Spleen (tissue), 11 donors: ENCODE results near the gene GMPS. TPM values are rescaled to one million over a fixed set of nuclear protein-coding genes. Genes with fewer than 3 reads are reported as not detected.

Source experiments
- DNase-seq: peaks from one replicate; pipeline ENCODE4 v3.0.0-alpha.2; 2020
- H3K27ac ChIP-seq, 8 donors: fragments of 200-600 bp; sonication (generic) in 7 of 8; 1 replicate in 4 of 8; 2 replicates in 4 of 8; pipeline versions ENCODE4 v1.5.0 to v1.8.0; 2016 to 2021; ENCODE audit warnings: inconsistent platforms in 4 of 8, mild to moderate bottlenecking in 4 of 8, moderate library complexity in 1 of 8
- H3K27me3 ChIP-seq, 7 donors: fragments of 200-600 bp; sonication (generic) in 6 of 7; replicated peaks in 1 of 7; 1 replicate in 4 of 7; 2 replicates in 3 of 7; pipeline versions ENCODE4 v1.5.0 to v1.8.0; 2016 to 2021; ENCODE audit warnings: inconsistent platforms in 3 of 7, mild to moderate bottlenecking in 1 of 7
- H3K36me3 ChIP-seq, 6 donors: fragments of 200-600 bp; sonication (generic) in 5 of 6; 1 replicate in 4 of 6; 2 replicates in 2 of 6; pipeline versions ENCODE4 v1.5.0 to v1.8.0; 2016 to 2021; ENCODE audit warnings: inconsistent platforms in 2 of 6
- H3K4me1 ChIP-seq, 6 donors: fragments of 200-600 bp; sonication (generic) in 5 of 6; 1 replicate in 3 of 6; 2 replicates in 3 of 6; pipeline versions ENCODE4 v1.5.0 to v1.8.0; 2016 to 2021; ENCODE audit warnings: inconsistent platforms in 3 of 6
- H3K4me3 ChIP-seq, 8 donors: fragments of 200-600 bp; sonication (generic) in 7 of 8; 1 replicate in 4 of 8; 2 replicates in 4 of 8; pipeline versions ENCODE4 v1.5.0 to v1.8.0; 2016 to 2021; ENCODE audit warnings: inconsistent platforms in 4 of 8, mild to moderate bottlenecking in 4 of 8, moderate library complexity in 2 of 8
- H3K9me3 ChIP-seq, 8 donors: fragments of 200-600 bp; sonication (generic) in 7 of 8; 1 replicate in 4 of 8; 2 replicates in 4 of 8; pipeline versions ENCODE4 v1.5.0 to v1.8.0; 2016 to 2021; ENCODE audit warnings: inconsistent platforms in 4 of 8
- POLR2A ChIP-seq, 3 donors: fragments of 450-650 bp; IDR thresholded peaks; one replicate each; pipeline ENCODE4 v1.5.1; 2017; ENCODE audit warnings: antibody characterized with exemption in 3 of 3, mild to moderate bottlenecking in 1 of 3
- POLR2AphosphoS5 ChIP-seq, 3 donors: sonication (generic); formaldehyde crosslinking; IDR thresholded peaks; one replicate each; pipeline ENCODE4 v1.5.1; 2017; ENCODE audit warnings: antibody characterized with exemption in 3 of 3
- WGBS, 5 donors: extraction: QIAGEN DNeasy Blood & Tissue Kit in 3 of 5; methylation state at CpG; one replicate each; pipeline versions ENCODE4 v1.1.5 to v1.1.7; 2013 to 2018; 5-methylcytosine and 5-hydroxymethylcytosine counted together
- intact Hi-C: fragments of 100-400 bp; cut with DNase I; formaldehyde crosslinking; loops from one replicate; pipeline ENCODE4 v1.15.0; 2023; ENCODE audit warnings: low total_unique reads
- polyA plus RNA-seq, 3 donors: library from polyadenylated mRNA; stranded (reverse); fragments of 200-250 nt; gene quantifications; one replicate each; pipeline ENCODE4 v1.2.1, GENCODE V29; 2013
- total RNA-seq, 7 donors: library from RNA; depleted of rRNA in 3 of 7; stranded (reverse); fragments of >200 nt in 3 of 7; fragmentation: NEBNext Ultra II Directional in 4 of 7; extraction: Animal tissue kit (Norgen Biotek cat#: 25700) in 4 of 7; gene quantifications; one replicate each; pipeline versions ENCODE4 v1.1.0 to v1.2.1, GENCODE V29; 2016 to 2021
- TF ChIP-seq, protein P1 (sequence below), 11 experiments: fragments of 200-600 bp in 7 of 11; fragments of 450-650 bp in 4 of 11; sonication (generic) in 4 of 11; IDR thresholded peaks in 8 of 11; conservative IDR thresholded peaks in 3 of 11; 1 replicate in 7 of 11; 2 replicates in 4 of 11; pipeline versions ENCODE4 v1.4.0 to v1.8.0; 2016 to 2021; ENCODE audit warnings: antibody characterized with exemption in 11 of 11, inconsistent platforms in 4 of 11, mild to moderate bottlenecking in 1 of 11
- donor health status: healthy with polysubstance abuse.
- donor health status: DM: no; HTN: no; CAD: no; lungs with moderate emphysema.
- donor health status: DM: no; HTN: no; CAD: no.
- donor health status: Bipolar disorder and iron deficiency.
- donor health status: healthy.
- donor health status: DM: no; HTN: no; CAD: no.
- donor health status: DM: yes; HTN: yes; CAD: no.

GMPS gene
- total and polyA plus RNA-seq, 10 donors, result 10.8 to 47.4 (median 35.7) TPM

DNA sequence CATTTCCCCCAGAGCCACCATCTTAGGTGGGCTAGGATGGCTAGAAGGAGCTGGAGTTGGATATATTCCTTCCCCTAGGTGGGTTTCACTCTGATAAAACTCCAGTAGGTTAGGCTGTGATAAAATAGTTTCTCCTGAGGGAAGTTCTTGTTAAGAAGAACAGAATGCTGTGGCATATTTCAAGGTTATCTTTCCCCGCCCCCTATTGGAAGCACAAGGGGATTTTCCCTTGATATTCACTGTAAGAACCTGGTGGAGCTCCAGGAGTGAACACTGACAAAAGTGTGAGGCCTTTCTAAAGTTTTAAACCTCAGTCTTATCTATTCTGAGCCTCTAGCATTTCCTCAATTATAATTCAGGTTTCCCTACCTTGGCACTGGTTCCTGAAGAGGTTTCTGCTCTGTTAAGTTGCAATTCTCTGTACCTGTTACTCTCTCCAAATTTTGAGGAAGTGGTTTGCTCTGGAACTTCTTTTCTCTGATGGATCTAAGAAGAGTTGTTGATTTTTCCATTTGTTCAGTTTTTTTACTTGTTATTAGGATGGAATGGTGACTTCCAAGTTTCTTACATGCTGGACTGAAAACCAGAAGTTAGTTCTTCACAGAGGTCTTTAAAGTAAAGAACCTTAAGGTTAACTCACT, 113.5 kb downstream of the GMPS start:
- H3K4me1 ChIP-seq, result no peaks in the 10 kb centered on the region
- 75 to 100% (median 89%) methylated on average over 1 of the region's 1 CpG for WGBS, 5 donors
- intact Hi-C loops, result no loop called here
- DNase-seq, result no peak
- no peaks in the 10 kb centered on the region for H3K9me3 ChIP-seq
- no peaks in the 10 kb centered on the region for H3K27me3 ChIP-seq
- no peaks in the 10 kb centered on the region for H3K36me3 ChIP-seq
- no peak overlapping the region for H3K4me3 ChIP-seq
- TF ChIP-seq, protein P1, sequence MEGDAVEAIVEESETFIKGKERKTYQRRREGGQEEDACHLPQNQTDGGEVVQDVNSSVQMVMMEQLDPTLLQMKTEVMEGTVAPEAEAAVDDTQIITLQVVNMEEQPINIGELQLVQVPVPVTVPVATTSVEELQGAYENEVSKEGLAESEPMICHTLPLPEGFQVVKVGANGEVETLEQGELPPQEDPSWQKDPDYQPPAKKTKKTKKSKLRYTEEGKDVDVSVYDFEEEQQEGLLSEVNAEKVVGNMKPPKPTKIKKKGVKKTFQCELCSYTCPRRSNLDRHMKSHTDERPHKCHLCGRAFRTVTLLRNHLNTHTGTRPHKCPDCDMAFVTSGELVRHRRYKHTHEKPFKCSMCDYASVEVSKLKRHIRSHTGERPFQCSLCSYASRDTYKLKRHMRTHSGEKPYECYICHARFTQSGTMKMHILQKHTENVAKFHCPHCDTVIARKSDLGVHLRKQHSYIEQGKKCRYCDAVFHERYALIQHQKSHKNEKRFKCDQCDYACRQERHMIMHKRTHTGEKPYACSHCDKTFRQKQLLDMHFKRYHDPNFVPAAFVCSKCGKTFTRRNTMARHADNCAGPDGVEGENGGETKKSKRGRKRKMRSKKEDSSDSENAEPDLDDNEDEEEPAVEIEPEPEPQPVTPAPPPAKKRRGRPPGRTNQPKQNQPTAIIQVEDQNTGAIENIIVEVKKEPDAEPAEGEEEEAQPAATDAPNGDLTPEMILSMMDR (IDR thresholded peaks at IDR 0.05 in 8 of 11, conservative IDR thresholded peaks at IDR 0.05 in 3 of 11), result no peak
- TF ChIP-seq POLR2AphosphoS5 (IDR thresholded peaks at IDR 0.05) (no peak), POLR2A (IDR thresholded peaks at IDR 0.05) (no peak)
- H3K27ac ChIP-seq, result no peak overlapping the region

DNA sequence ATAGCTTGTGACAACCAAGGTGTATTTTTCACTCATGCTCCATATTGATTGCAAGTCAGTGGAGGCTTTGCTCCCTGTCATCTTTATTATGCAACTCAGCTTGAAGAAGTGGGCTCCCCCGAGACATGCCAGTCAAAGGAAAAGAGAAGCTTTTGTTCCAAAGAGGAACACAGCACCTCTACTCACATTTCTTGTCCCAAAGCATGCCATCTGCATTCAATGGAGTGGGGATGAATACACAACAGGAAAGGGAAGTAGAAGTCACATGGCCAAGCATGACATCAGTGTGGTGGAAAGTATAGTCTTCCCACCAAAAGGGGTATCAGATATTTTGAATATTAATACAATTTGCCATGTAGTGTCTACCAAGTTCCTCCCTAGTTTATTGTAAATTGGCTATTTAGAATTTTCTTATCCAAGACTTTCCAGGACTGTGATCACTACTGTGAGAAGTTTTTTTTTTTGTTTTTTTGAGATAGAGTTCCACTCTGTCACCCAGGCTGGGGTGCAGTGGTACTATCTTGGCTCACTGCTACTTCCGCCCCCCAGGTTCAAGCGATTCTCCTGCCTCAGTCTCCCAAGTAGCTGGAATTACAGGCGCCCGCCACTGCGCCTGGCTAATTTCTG, 114.5 kb downstream of the GMPS start:
- H3K27ac ChIP-seq, result no peak overlapping the region
- no peak for TF ChIP-seq POLR2AphosphoS5 (IDR thresholded peaks at IDR 0.05)
- TF ChIP-seq, protein P1 (IDR thresholded peaks at IDR 0.05 in 8 of 11, conservative IDR thresholded peaks at IDR 0.05 in 3 of 11), result no peak
- TF ChIP-seq POLR2A (IDR thresholded peaks at IDR 0.05), result no peak
- H3K4me1 ChIP-seq, result no peaks in the 10 kb centered on the region
- intact Hi-C loops, result no loop called here
- H3K4me3 ChIP-seq, result no peak overlapping the region
- no peaks in the 10 kb centered on the region for H3K9me3 ChIP-seq
- 85 to 92% (median 87%) methylated on average over 6 of the region's 6 CpGs for WGBS, 5 donors
- H3K36me3 ChIP-seq, result no peaks in the 10 kb centered on the region
- no peaks in the 10 kb centered on the region for H3K27me3 ChIP-seq
- no peak for DNase-seq

DNA sequence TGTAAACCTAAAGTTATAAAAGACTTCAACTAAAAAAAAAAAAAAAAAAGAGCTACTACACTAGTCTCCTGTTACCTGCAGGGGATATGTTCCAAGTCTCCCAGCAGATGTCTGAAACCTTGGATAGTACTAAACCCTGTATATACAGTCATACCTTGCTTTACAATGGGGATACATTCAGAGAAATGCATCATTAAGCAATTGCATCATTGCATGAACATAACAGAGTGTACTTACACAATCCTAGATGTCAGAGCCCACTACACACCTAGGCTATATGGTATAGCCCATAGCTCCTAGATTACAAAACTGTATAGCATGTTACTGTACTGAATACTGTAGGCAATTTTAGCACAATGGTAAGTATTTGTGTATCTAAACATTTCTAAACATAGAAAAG, 119.1 kb downstream of the GMPS start:
- Histone ChIP-seq H3K9me3 (no peaks in the 10 kb centered on the region), H3K4me1 (no peaks in the 10 kb centered on the region), H3K36me3 (no peaks in the 10 kb centered on the region), H3K4me3 (no peak overlapping the region), H3K27ac (no peak overlapping the region), H3K27me3 (no peaks in the 10 kb centered on the region)
- intact Hi-C loops, result no loop called here
- TF ChIP-seq POLR2A (IDR thresholded peaks at IDR 0.05) (no peak), POLR2AphosphoS5 (IDR thresholded peaks at IDR 0.05) (no peak)
- TF ChIP-seq, protein P1 (IDR thresholded peaks at IDR 0.05 in 8 of 11, conservative IDR thresholded peaks at IDR 0.05 in 3 of 11), result no peak
- DNase-seq, result no peak

DNA sequence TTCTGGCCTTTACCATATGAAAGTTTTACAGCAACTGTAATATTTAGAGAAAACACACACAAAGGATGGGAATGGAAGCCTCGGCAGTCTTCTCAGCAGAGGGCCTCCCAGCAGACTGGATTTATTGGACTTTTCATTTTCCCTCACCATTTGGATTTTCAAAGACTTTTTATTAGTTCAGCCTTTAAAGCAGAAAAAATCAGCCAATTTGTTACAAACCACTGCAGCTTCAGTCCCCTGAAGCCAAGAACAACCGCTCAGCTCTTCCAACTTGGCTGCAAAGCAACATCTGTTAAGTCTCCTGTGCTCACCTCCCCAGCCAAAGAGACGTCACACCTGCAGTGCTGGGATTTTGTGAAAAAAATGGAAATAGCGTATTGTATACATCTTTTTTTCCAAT, 120.8 kb downstream of the GMPS start:
- intact Hi-C loops, result no loop called here
- DNase-seq, result no peak
- 70 to 92% (median 88%) methylated on average over 4 of the region's 4 CpGs for WGBS, 5 donors
- TF ChIP-seq POLR2A (IDR thresholded peaks at IDR 0.05), result no peak
- no peak for TF ChIP-seq POLR2AphosphoS5 (IDR thresholded peaks at IDR 0.05)
- TF ChIP-seq, protein P1 (IDR thresholded peaks at IDR 0.05 in 8 of 11, conservative IDR thresholded peaks at IDR 0.05 in 3 of 11), result no peak
- H3K9me3 ChIP-seq, result no peaks in the 10 kb centered on the region
- H3K36me3 ChIP-seq, result no peaks in the 10 kb centered on the region
- H3K4me3 ChIP-seq, result no peak overlapping the region
- no peaks in the 10 kb centered on the region for H3K27me3 ChIP-seq
- H3K27ac ChIP-seq, result no peak overlapping the region
- H3K4me1 ChIP-seq, result no peaks in the 10 kb centered on the region
